ENCODE measurements around the gene GLI3.

The GLI3 gene

GRCh38 chr7:42222891-42223290, 14.1 kb downstream of the GLI3 start:
- no peak overlapping the region for H3K4me2 ChIP-seq (ENCODE audit: low read length)
- no peaks in the 10 kb centered on the region for H3K4me1 ChIP-seq (ENCODE audit: control insufficient read depth, insufficient read depth, low read length)
- H3K9me3 ChIP-seq (replicated peaks; ENCODE audit: low read length) = no peaks in the 10 kb centered on the region
- H3K36me3 ChIP-seq (ENCODE audit: insufficient read depth, low read length) = no peaks in the 10 kb centered on the region
- H3K4me3 ChIP-seq (ENCODE audit: low read length) = no peak overlapping the region
- no peak overlapping the region for H3K9ac ChIP-seq (ENCODE audit: low read depth, low read length)
- H3K27me3 ChIP-seq (ENCODE audit: control insufficient read depth, insufficient read depth, low read length) = no peaks in the 10 kb centered on the region

DNA sequence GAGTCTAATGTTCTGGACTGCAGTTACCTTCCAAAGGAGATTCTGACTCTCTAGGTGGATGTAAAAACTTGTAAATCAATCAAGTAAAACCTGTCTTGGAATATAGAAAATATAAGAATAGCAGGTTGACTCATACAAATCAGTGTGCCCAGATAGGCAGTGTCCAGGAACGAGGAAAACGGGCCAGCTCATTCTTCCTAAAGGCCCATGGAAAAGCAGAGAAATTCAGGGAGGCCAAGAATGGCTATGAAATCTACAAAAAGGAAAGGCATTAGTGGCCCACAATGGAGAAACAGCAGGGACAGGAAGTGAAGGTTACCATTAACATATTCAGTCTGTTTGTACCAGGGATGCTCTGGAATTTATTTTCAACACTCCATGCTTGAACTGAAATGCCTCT, 14.9 kb downstream of the GLI3 start:
- Histone ChIP-seq H3K36me3 (ENCODE audit: insufficient read depth, low read length) (no peaks in the 10 kb centered on the region), H3K4me2 (ENCODE audit: low read length) (no peak overlapping the region), H3K4me1 (ENCODE audit: control insufficient read depth, insufficient read depth, low read length) (no peaks in the 10 kb centered on the region), H3K4me3 (ENCODE audit: low read length) (no peak overlapping the region), H3K9ac (ENCODE audit: low read depth, low read length) (no peak overlapping the region), H3K27me3 (ENCODE audit: control insufficient read depth, insufficient read depth, low read length) (no peaks in the 10 kb centered on the region), H3K9me3 (replicated peaks; ENCODE audit: low read length) (no peaks in the 10 kb centered on the region)

DNA sequence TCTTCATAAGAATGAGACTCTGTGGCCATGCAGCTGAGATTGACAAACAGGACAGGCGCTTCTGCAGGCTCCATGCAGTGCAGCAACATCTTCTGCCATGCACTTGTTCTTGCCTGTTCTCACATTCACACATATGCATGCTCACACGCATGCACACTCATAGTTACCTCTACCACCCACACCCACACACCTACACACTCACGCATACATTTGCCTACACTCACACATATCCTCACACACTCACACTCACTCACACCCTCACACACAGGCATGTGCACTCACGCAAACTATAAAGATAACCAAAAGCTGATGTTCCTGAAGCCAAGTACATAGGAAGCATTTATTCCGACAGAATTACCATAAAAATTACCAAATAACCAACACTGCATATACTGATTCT, 15.7 kb downstream of the GLI3 start:
- Histone ChIP-seq H3K4me3 (ENCODE audit: low read length) (no peak overlapping the region), H3K4me1 (ENCODE audit: control insufficient read depth, insufficient read depth, low read length) (no peaks in the 10 kb centered on the region), H3K4me2 (ENCODE audit: low read length) (no peak overlapping the region), H3K9me3 (replicated peaks; ENCODE audit: low read length) (no peaks in the 10 kb centered on the region), H3K36me3 (ENCODE audit: insufficient read depth, low read length) (no peaks in the 10 kb centered on the region), H3K27me3 (ENCODE audit: control insufficient read depth, insufficient read depth, low read length) (no peaks in the 10 kb centered on the region), H3K9ac (ENCODE audit: low read depth, low read length) (no peak overlapping the region)

- Histone ChIP-seq H3K36me3 (ENCODE audit: insufficient read depth, low read length) (no peaks in the 10 kb centered on the region), H3K4me3 (ENCODE audit: low read length) (no peak overlapping the region), H3K4me1 (ENCODE audit: control insufficient read depth, insufficient read depth, low read length) (no peaks in the 10 kb centered on the region), H3K27me3 (ENCODE audit: control insufficient read depth, insufficient read depth, low read length) (no peaks in the 10 kb centered on the region), H3K9me3 (replicated peaks; ENCODE audit: low read length) (no peaks in the 10 kb centered on the region), H3K9ac (ENCODE audit: low read depth, low read length) (no peak overlapping the region), H3K4me2 (ENCODE audit: low read length) (no peak overlapping the region)
Observed at GRCh38 chr7:42219447-42219846, 17.6 kb downstream of the GLI3 start.

GRCh38 chr7:42218248-42218647, 18.8 kb downstream of the GLI3 start:
- H3K4me1 ChIP-seq (ENCODE audit: control insufficient read depth, insufficient read depth, low read length) = no peaks in the 10 kb centered on the region
- no peaks in the 10 kb centered on the region for H3K9me3 ChIP-seq (replicated peaks; ENCODE audit: low read length)
- no peaks in the 10 kb centered on the region for H3K27me3 ChIP-seq (ENCODE audit: control insufficient read depth, insufficient read depth, low read length)
- no peak overlapping the region for H3K4me3 ChIP-seq (ENCODE audit: low read length)
- no peak overlapping the region for H3K4me2 ChIP-seq (ENCODE audit: low read length)
- H3K36me3 ChIP-seq (ENCODE audit: insufficient read depth, low read length) = no peaks in the 10 kb centered on the region
- no peak overlapping the region for H3K9ac ChIP-seq (ENCODE audit: low read depth, low read length)

DNA sequence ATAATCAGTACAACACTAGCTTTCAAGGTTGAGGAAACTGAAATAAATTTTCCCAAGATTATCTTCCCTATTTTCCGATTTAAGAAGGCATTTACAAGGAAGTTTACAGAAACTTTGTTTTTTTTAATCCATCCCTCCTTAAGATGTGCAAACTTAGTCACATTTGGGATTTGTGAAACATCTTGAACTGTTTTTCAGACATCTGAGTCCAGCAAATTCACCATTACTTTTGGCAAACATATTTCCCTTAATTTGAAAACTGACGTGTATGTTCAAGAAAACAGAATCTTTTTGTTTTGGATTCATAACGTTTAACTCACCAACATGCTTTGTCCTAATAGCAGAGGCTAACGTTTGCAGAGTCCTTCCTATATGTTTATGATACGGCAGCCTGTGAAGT, 19.5 kb downstream of the GLI3 start:
- H3K9me3 ChIP-seq (replicated peaks; ENCODE audit: low read length) = no peaks in the 10 kb centered on the region
- no peaks in the 10 kb centered on the region for H3K36me3 ChIP-seq (ENCODE audit: insufficient read depth, low read length)
- H3K4me2 ChIP-seq (ENCODE audit: low read length) = no peak overlapping the region
- H3K4me3 ChIP-seq (ENCODE audit: low read length) = no peak overlapping the region
- H3K9ac ChIP-seq (ENCODE audit: low read depth, low read length) = no peak overlapping the region
- H3K4me1 ChIP-seq (ENCODE audit: control insufficient read depth, insufficient read depth, low read length) = no peaks in the 10 kb centered on the region
- H3K27me3 ChIP-seq (ENCODE audit: control insufficient read depth, insufficient read depth, low read length) = no peaks in the 10 kb centered on the region

- Histone ChIP-seq H3K4me1 (ENCODE audit: control insufficient read depth, insufficient read depth, low read length) (no peaks in the 10 kb centered on the region), H3K27me3 (ENCODE audit: control insufficient read depth, insufficient read depth, low read length) (no peaks in the 10 kb centered on the region), H3K4me2 (ENCODE audit: low read length) (no peak overlapping the region), H3K9me3 (replicated peaks; ENCODE audit: low read length) (no peaks in the 10 kb centered on the region), H3K36me3 (ENCODE audit: insufficient read depth, low read length) (no peaks in the 10 kb centered on the region), H3K4me3 (ENCODE audit: low read length) (no peak overlapping the region), H3K9ac (ENCODE audit: low read depth, low read length) (no peak overlapping the region)
Observed at GRCh38 chr7:42217053-42217452, 20.0 kb downstream of the GLI3 start.

DNA sequence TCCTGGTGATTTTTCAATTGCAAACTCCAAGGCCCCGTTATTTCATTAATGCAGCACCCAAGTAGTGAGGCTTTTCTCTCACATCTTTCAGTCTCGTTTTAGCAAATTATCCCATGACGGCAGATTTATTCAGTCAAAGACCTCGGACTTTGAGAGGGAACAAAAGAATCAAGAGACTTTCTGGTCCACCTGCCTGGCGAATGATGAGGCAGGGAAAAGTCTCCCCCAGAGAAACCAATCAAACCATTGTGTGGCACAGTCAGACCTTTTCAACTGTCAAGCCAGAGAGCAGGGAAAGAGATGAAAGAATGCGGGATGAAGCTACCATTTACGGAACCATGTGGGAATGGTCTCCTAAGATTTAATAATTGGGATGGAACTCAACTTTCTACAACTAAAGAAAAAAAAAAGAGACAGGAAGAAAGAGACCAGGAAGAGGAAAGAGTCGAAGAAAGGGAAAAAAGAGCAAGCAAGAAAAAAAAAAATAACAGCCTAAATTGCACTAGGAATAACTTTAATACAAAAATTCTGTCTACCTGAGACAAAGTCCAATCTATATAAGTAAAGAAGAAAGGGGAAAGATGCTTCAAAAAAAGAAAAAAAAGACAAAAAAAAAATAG, 22.8 kb downstream of the GLI3 start:
- H3K4me3 ChIP-seq (ENCODE audit: low read length) = no peak overlapping the region
- no peaks in the 10 kb centered on the region for H3K4me1 ChIP-seq (ENCODE audit: control insufficient read depth, insufficient read depth, low read length)
- H3K4me2 ChIP-seq (ENCODE audit: low read length) = no peak overlapping the region
- no peaks in the 10 kb centered on the region for H3K9me3 ChIP-seq (replicated peaks; ENCODE audit: low read length)
- no peaks in the 10 kb centered on the region for H3K27me3 ChIP-seq (ENCODE audit: control insufficient read depth, insufficient read depth, low read length)
- H3K9ac ChIP-seq (ENCODE audit: low read depth, low read length) = no peak overlapping the region
- H3K36me3 ChIP-seq (ENCODE audit: insufficient read depth, low read length) = no peaks in the 10 kb centered on the region

DNA sequence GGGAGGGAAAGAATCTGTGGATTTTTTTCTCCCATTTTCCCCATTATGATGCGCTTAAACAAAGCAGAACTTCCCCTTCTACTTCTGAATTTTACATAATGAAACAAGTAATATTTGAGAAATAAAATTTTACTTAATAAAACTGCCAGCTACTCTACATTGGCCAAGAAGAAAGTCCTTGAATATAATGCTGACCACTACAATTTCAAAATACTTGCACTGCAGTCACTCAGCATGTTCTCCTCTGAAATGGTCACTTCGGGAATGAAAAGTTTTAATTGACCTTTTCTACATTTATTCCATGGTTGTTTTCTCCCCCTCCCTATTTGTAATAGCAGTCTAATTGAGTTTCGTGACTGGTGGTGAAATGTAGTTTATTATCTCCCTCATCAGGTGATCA, 23.9 kb downstream of the GLI3 start:
- Histone ChIP-seq H3K9me3 (replicated peaks; ENCODE audit: low read length) (no peaks in the 10 kb centered on the region), H3K4me2 (ENCODE audit: low read length) (no peak overlapping the region), H3K4me3 (ENCODE audit: low read length) (no peak overlapping the region)

GRCh38 chr7:42212541-42213090, 24.4 kb downstream of the GLI3 start:
- no peak overlapping the region for H3K4me3 ChIP-seq (ENCODE audit: low read length)
- no peak overlapping the region for H3K4me2 ChIP-seq (ENCODE audit: low read length)
- no peak overlapping the region for H3K9ac ChIP-seq (ENCODE audit: low read depth, low read length)
- no peaks in the 10 kb centered on the region for H3K9me3 ChIP-seq (replicated peaks; ENCODE audit: low read length)
- no peaks in the 10 kb centered on the region for H3K36me3 ChIP-seq (ENCODE audit: insufficient read depth, low read length)
- H3K4me1 ChIP-seq (ENCODE audit: control insufficient read depth, insufficient read depth, low read length) = no peaks in the 10 kb centered on the region
- H3K27me3 ChIP-seq (ENCODE audit: control insufficient read depth, insufficient read depth, low read length) = no peaks in the 10 kb centered on the region

More for the DNA sequence above, 23.9 kb downstream of the GLI3 start:
- H3K27me3 ChIP-seq (ENCODE audit: control insufficient read depth, insufficient read depth, low read length) = no peaks in the 10 kb centered on the region
- no peaks in the 10 kb centered on the region for H3K4me1 ChIP-seq (ENCODE audit: control insufficient read depth, insufficient read depth, low read length)
- H3K36me3 ChIP-seq (ENCODE audit: insufficient read depth, low read length) = no peaks in the 10 kb centered on the region
- H3K9ac ChIP-seq (ENCODE audit: low read depth, low read length) = no peak overlapping the region

GRCh38 chr7:42211938-42212337, 25.1 kb downstream of the GLI3 start:
- Histone ChIP-seq H3K4me2 (ENCODE audit: low read length) (no peak overlapping the region), H3K9ac (ENCODE audit: low read depth, low read length) (no peak overlapping the region), H3K4me1 (ENCODE audit: control insufficient read depth, insufficient read depth, low read length) (no peaks in the 10 kb centered on the region), H3K27me3 (ENCODE audit: control insufficient read depth, insufficient read depth, low read length) (no peaks in the 10 kb centered on the region), H3K4me3 (ENCODE audit: low read length) (no peak overlapping the region), H3K36me3 (ENCODE audit: insufficient read depth, low read length) (no peaks in the 10 kb centered on the region), H3K9me3 (replicated peaks; ENCODE audit: low read length) (no peaks in the 10 kb centered on the region)

DNA sequence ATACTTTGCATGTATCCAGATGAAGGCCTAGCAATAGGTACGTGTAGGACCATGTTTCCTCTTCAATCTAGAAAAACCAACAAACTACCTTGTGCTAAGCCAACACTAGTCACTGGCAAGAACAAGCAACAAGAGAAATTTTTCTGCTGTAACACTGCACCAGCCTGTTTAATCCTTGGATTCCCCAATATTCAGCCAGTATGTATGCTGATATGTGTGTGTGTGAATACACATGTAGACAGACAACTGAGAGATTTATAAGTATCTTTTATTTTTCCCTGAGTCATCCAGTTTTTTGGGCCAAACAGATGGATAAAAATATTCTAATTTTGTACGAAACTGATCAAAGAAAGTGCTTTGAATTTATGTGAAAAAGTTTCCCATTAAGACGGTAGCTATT, 26.2 kb downstream of the GLI3 start:
- Histone ChIP-seq H3K9ac (ENCODE audit: low read depth, low read length) (no peak overlapping the region), H3K27me3 (ENCODE audit: control insufficient read depth, insufficient read depth, low read length) (no peaks in the 10 kb centered on the region), H3K36me3 (ENCODE audit: insufficient read depth, low read length) (no peaks in the 10 kb centered on the region), H3K4me2 (ENCODE audit: low read length) (no peak overlapping the region), H3K4me1 (ENCODE audit: control insufficient read depth, insufficient read depth, low read length) (no peaks in the 10 kb centered on the region), H3K9me3 (replicated peaks; ENCODE audit: low read length) (no peaks in the 10 kb centered on the region), H3K4me3 (ENCODE audit: low read length) (no peak overlapping the region)
